ENCODE measurements around the gene TMPRSS7.

DNA sequence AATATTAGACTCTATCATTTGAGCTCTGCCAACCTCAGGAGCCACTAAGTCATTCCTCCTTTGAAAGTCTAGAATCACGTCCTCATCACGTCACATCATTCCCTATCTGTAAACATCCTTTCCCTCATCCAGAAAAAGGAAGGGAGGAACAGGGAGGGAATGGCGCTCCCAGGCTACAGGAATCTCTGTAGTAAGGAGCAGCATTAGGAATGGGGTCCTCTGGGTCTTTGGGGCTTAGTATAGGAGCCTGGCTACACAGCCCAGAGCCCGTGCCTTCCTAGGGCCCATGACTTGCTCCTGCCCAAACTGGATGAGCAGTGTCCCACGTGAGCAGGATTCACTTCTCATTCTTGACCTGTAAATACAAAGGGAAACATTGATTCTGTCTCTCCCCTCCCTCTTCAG is 34.2 kb upstream of the TMPRSS7 start:
- TF ChIP-seq, protein P1, sequence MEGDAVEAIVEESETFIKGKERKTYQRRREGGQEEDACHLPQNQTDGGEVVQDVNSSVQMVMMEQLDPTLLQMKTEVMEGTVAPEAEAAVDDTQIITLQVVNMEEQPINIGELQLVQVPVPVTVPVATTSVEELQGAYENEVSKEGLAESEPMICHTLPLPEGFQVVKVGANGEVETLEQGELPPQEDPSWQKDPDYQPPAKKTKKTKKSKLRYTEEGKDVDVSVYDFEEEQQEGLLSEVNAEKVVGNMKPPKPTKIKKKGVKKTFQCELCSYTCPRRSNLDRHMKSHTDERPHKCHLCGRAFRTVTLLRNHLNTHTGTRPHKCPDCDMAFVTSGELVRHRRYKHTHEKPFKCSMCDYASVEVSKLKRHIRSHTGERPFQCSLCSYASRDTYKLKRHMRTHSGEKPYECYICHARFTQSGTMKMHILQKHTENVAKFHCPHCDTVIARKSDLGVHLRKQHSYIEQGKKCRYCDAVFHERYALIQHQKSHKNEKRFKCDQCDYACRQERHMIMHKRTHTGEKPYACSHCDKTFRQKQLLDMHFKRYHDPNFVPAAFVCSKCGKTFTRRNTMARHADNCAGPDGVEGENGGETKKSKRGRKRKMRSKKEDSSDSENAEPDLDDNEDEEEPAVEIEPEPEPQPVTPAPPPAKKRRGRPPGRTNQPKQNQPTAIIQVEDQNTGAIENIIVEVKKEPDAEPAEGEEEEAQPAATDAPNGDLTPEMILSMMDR (IDR thresholded peaks at IDR 0.05 in 8 of 11, conservative IDR thresholded peaks at IDR 0.05 in 3 of 11) = no peak
- no peak for TF ChIP-seq POLR2A (IDR thresholded peaks at IDR 0.05)
- TF ChIP-seq POLR2AphosphoS5 (IDR thresholded peaks at IDR 0.05) = no peak
